ENCODE measurements around the gene C5orf46. TPM values are rescaled to one million over a fixed set of nuclear protein-coding genes. Genes with fewer than 3 reads are reported as not detected.

The C5orf46 gene
- total RNA-seq, 1 experiment from 2014 or later: not detected

DNA sequence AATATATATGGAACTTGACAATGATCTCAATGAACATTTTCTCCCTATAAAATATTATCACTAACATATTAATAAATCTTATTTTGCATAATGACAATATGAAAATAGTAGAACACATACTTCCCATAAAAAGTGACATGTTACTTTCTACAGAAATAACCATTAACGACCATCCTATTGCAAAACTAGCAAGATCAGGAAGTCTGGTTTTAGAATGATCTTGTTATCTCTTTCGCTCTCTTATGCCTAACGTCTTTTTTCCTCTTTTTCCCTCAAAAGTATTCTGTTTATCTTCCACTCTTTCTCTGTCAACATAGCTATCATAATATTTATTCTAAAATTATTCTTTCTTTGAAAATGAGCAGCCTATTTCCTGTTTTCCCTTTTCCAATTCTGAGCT is 21.6 kb upstream of the C5orf46 start:
- intact Hi-C loops (cut with micrococcal nuclease; ENCODE audit: unreplicated experiment): no loop called here
- CTCF ChIA-PET: no interaction called here
- no peak overlapping the region for H3K4me3 ChIP-seq (ENCODE audit: low read depth, low read length, poor library complexity, severe bottlenecking)
- H3K27me3 ChIP-seq (replicated peaks; ENCODE audit: insufficient read depth, low read depth, low read length, poor library complexity): no peaks in the 10 kb centered on the region
- H3K9me3 ChIP-seq (ENCODE audit: low read depth, low read length, poor library complexity, severe bottlenecking): no peaks in the 10 kb centered on the region
- TF ChIP-seq EZH2 (IDR thresholded peaks at IDR 0.05; ENCODE audit: borderline replicate concordance, low read depth, low read length, poor library complexity, severe bottlenecking): no peak
- TF ChIP-seq, protein P1, sequence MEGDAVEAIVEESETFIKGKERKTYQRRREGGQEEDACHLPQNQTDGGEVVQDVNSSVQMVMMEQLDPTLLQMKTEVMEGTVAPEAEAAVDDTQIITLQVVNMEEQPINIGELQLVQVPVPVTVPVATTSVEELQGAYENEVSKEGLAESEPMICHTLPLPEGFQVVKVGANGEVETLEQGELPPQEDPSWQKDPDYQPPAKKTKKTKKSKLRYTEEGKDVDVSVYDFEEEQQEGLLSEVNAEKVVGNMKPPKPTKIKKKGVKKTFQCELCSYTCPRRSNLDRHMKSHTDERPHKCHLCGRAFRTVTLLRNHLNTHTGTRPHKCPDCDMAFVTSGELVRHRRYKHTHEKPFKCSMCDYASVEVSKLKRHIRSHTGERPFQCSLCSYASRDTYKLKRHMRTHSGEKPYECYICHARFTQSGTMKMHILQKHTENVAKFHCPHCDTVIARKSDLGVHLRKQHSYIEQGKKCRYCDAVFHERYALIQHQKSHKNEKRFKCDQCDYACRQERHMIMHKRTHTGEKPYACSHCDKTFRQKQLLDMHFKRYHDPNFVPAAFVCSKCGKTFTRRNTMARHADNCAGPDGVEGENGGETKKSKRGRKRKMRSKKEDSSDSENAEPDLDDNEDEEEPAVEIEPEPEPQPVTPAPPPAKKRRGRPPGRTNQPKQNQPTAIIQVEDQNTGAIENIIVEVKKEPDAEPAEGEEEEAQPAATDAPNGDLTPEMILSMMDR (conservative IDR thresholded peaks at IDR 0.05; ENCODE audit: low read depth, low read length): no peak
- DNase-seq (ENCODE audit: low spot score): no peak
- POLR2A ChIA-PET (ENCODE audit: low non-redundant PET): no interaction called here
- no peaks in the 10 kb centered on the region for H3K4me1 ChIP-seq (ENCODE audit: insufficient read depth, low read length, poor library complexity, severe bottlenecking)
- no TSS peak for BruUV-seq (replicated peaks)
- H3K36me3 ChIP-seq (ENCODE audit: insufficient read depth, low read length, poor library complexity, severe bottlenecking): no peaks in the 10 kb centered on the region
- H3K27ac ChIP-seq (ENCODE audit: low read depth, low read length, poor library complexity, severe bottlenecking): no peak overlapping the region

DNA sequence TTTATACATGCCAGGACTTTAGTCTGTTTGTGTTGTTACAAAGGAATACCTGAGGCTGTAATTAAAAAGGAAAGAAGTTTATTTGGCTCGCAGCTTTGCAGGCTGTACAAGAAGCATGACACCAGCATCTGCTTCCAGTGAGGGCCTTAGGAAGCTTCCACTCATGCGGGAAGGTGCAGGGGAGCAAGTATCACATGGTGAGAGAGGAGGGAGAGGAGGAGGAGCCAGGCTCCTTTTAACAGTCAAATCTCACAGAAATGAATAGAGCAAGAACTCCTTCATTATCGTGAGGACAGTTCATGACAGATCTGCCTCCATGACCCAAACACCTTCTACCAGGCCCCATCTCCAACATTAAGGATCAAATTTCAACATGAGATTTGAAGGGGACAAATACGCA is 18.7 kb upstream of the C5orf46 start:
- Histone ChIP-seq H3K36me3 (ENCODE audit: insufficient read depth, low read length, poor library complexity, severe bottlenecking) (no peaks in the 10 kb centered on the region), H3K27ac (ENCODE audit: low read depth, low read length, poor library complexity, severe bottlenecking) (no peak overlapping the region), H3K4me1 (ENCODE audit: insufficient read depth, low read length, poor library complexity, severe bottlenecking) (no peaks in the 10 kb centered on the region), H3K27me3 (replicated peaks; ENCODE audit: insufficient read depth, low read depth, low read length, poor library complexity) (no peaks in the 10 kb centered on the region), H3K4me3 (ENCODE audit: low read depth, low read length, poor library complexity, severe bottlenecking) (no peak overlapping the region), H3K9me3 (ENCODE audit: low read depth, low read length, poor library complexity, severe bottlenecking) (no peaks in the 10 kb centered on the region)
- POLR2A ChIA-PET (ENCODE audit: low non-redundant PET): no interaction called here
- CTCF ChIA-PET: no interaction called here
- intact Hi-C loops (cut with micrococcal nuclease; ENCODE audit: unreplicated experiment): no loop called here
- no peak for DNase-seq (ENCODE audit: low spot score)
- BruUV-seq (replicated peaks): no TSS peak
- TF ChIP-seq, protein P1 (conservative IDR thresholded peaks at IDR 0.05; ENCODE audit: low read depth, low read length): no peak
- TF ChIP-seq EZH2 (IDR thresholded peaks at IDR 0.05; ENCODE audit: borderline replicate concordance, low read depth, low read length, poor library complexity, severe bottlenecking): no peak

DNA sequence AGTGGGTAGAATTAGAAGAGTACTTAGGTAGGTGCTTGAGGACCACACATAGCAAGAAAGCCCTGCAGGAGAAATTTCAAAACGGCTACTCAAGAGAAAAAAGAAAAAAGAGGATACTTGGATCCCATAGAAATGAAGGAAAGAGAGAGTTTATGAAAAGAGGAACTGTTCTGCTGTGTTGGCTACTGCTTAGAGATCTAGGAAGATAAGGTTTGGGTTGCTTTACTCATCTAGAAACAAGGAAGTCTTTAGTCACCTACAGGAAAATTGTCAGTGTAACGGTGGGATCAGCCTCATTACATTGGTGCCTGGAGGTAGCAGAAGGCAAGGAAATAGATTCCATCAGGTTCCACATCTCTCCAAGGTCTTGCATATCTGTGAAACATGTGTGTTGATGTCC is 14.8 kb upstream of the C5orf46 start:
- POLR2A ChIA-PET (ENCODE audit: low non-redundant PET): no interaction called here
- H3K27ac ChIP-seq (ENCODE audit: low read depth, low read length, poor library complexity, severe bottlenecking): no peak overlapping the region
- no peaks in the 10 kb centered on the region for H3K27me3 ChIP-seq (replicated peaks; ENCODE audit: insufficient read depth, low read depth, low read length, poor library complexity)
- H3K4me3 ChIP-seq (ENCODE audit: low read depth, low read length, poor library complexity, severe bottlenecking): no peak overlapping the region
- DNase-seq (ENCODE audit: low spot score): no peak
- CTCF ChIA-PET: no interaction called here
- H3K36me3 ChIP-seq (ENCODE audit: insufficient read depth, low read length, poor library complexity, severe bottlenecking): no peaks in the 10 kb centered on the region
- intact Hi-C loops (cut with micrococcal nuclease; ENCODE audit: unreplicated experiment): no loop called here
- no peaks in the 10 kb centered on the region for H3K4me1 ChIP-seq (ENCODE audit: insufficient read depth, low read length, poor library complexity, severe bottlenecking)
- BruUV-seq (replicated peaks): no TSS peak
- no peaks in the 10 kb centered on the region for H3K9me3 ChIP-seq (ENCODE audit: low read depth, low read length, poor library complexity, severe bottlenecking)
- TF ChIP-seq, protein P1 (conservative IDR thresholded peaks at IDR 0.05; ENCODE audit: low read depth, low read length): no peak
- TF ChIP-seq EZH2 (IDR thresholded peaks at IDR 0.05; ENCODE audit: borderline replicate concordance, low read depth, low read length, poor library complexity, severe bottlenecking): no peak
